Trophoblast cell (in vitro differentiated cells and primary cell): Measurements from ENCODE around the gene TMC8.

Experiments used
- DNase-seq, 2 donors: peaks; one replicate each; pipeline ENCODE4 v3.0.0-alpha.2; 2016
- H2AFZ ChIP-seq: 2 replicates; pipeline ENCODE4 v1.6.1; 2013; ENCODE audit warnings: low read length, moderate library complexity, mild to moderate bottlenecking; ENCODE audit not compliant: insufficient read depth, poor library complexity
- H2AK5ac ChIP-seq: 2 replicates; pipeline ENCODE4 v1.6.1; 2013; ENCODE audit warnings: mild to moderate bottlenecking, low read length
- H2BK120ac ChIP-seq: 2 replicates; pipeline ENCODE4 v1.6.1; 2013; ENCODE audit warnings: low read length, mild to moderate bottlenecking, moderate library complexity; ENCODE audit not compliant: insufficient read depth, poor library complexity
- H2BK12ac ChIP-seq: 2 replicates; pipeline ENCODE4 v1.6.1; 2013; ENCODE audit warnings: mild to moderate bottlenecking, low read length, moderate library complexity
- H2BK5ac ChIP-seq: 2 replicates; pipeline ENCODE4 v1.6.1; 2013; ENCODE audit warnings: low read length, low read depth, moderate library complexity, mild to moderate bottlenecking; ENCODE audit not compliant: poor library complexity
- H3K14ac ChIP-seq: 2 replicates; pipeline ENCODE4 v1.6.1; 2013; ENCODE audit warnings: mild to moderate bottlenecking, low read length
- H3K18ac ChIP-seq: 2 replicates; pipeline ENCODE4 v1.6.1; 2013; ENCODE audit warnings: mild to moderate bottlenecking, low read length
- H3K23ac ChIP-seq: 2 replicates; pipeline ENCODE4 v1.6.1; 2013; ENCODE audit warnings: low read length
- H3K27ac ChIP-seq: 2 replicates; pipeline ENCODE4 v1.5.1; 2013; ENCODE audit warnings: low read depth, mild to moderate bottlenecking, inconsistent platforms, low read length, moderate library complexity
- H3K27me3 ChIP-seq: 2 replicates; pipeline ENCODE4 v1.6.1; 2013; ENCODE audit warnings: inconsistent platforms, mild to moderate bottlenecking, low read length, moderate library complexity; ENCODE audit not compliant: insufficient read depth
- H3K36me3 ChIP-seq, 2 experiments: 1 replicate in 1 of 2; 2 replicates in 1 of 2; pipeline ENCODE4 v1.6.1; 2013; ENCODE audit warnings: low read length in 2 of 2, mild to moderate bottlenecking in 2 of 2, moderate library complexity in 1 of 2; ENCODE audit not compliant: insufficient read depth in 2 of 2, control insufficient read depth in 1 of 2
- H3K4ac ChIP-seq: 2 replicates; pipeline ENCODE4 v1.6.1; 2013; ENCODE audit warnings: low read depth, mild to moderate bottlenecking, low read length, moderate library complexity
- H3K4me1 ChIP-seq, 2 experiments: 1 replicate in 1 of 2; 2 replicates in 1 of 2; pipeline ENCODE4 v1.6.1; 2013; ENCODE audit warnings: low read length in 2 of 2, mild to moderate bottlenecking in 2 of 2, moderate library complexity in 1 of 2; ENCODE audit not compliant: insufficient read depth in 2 of 2, control insufficient read depth in 1 of 2
- H3K4me2 ChIP-seq: 2 replicates; pipeline ENCODE4 v1.6.1; 2013; ENCODE audit warnings: inconsistent platforms, mild to moderate bottlenecking, low read length, moderate library complexity
- H3K4me3 ChIP-seq: 2 replicates; pipeline ENCODE4 v1.5.1; 2013; ENCODE audit warnings: mild to moderate bottlenecking, low read depth, low read length, inconsistent platforms
- H3K79me1 ChIP-seq: one replicate; pipeline ENCODE4 v1.6.1; 2013; ENCODE audit warnings: low read length
- H3K79me2 ChIP-seq: 2 replicates; pipeline ENCODE4 v1.6.1; 2013; ENCODE audit warnings: low read length, mild to moderate bottlenecking; ENCODE audit not compliant: control insufficient read depth, insufficient read depth, poor library complexity
- H3K9ac ChIP-seq: 2 replicates; pipeline ENCODE4 v1.6.1; 2013; ENCODE audit warnings: mild to moderate bottlenecking, low read length
- H3K9me3 ChIP-seq: 2 replicates; pipeline ENCODE4 v1.6.1; 2013; ENCODE audit warnings: low read depth, mild to moderate bottlenecking, control low read depth, inconsistent platforms, low read length; ENCODE audit not compliant: insufficient read depth
- H4K12ac ChIP-seq: 2 replicates; pipeline ENCODE4 v1.6.1; 2013; ENCODE audit warnings: low read depth, mild to moderate bottlenecking, low read length, moderate library complexity
- H4K8ac ChIP-seq: 2 replicates; pipeline ENCODE4 v1.6.1; 2013; ENCODE audit warnings: low read depth, mild to moderate bottlenecking, low read length, moderate library complexity
- H4K91ac ChIP-seq: one replicate; pipeline ENCODE4 v1.6.1; 2013; ENCODE audit warnings: low read depth, mild to moderate bottlenecking, low read length, moderate library complexity
- WGBS: extraction: QIAGEN DNeasy Blood & Tissue Kit; methylation state at CpG from one replicate; pipeline ENCODE4 v1.1.7; 2013; ENCODE audit warnings: missing lambda C conversion rate; ENCODE audit not compliant: insufficient read length, insufficient coverage; ENCODE audit errors: extremely low coverage; 5-methylcytosine and 5-hydroxymethylcytosine counted together

The TMC8 gene

GRCh38 chr17:78120971-78121800 is 9.4 kb upstream of the TMC8 start:
- H3K4me1 ChIP-seq: no peaks in the 10 kb centered on the region
- peaks cover 2% of the 10 kb centered on the region for H3K9me3 ChIP-seq
- H2BK5ac ChIP-seq: no peak overlapping the region
- H2BK120ac ChIP-seq: no peak overlapping the region
- no peak overlapping the region for H3K18ac ChIP-seq
- no peak overlapping the region for H3K14ac ChIP-seq
- H3K4ac ChIP-seq: no peak overlapping the region
- no peaks in the 10 kb centered on the region for H3K27me3 ChIP-seq
- no peak overlapping the region for H2AFZ ChIP-seq
- WGBS: no CpG with 5 or more reads among the region's 35 CpGs
- no peak overlapping the region for H2BK12ac ChIP-seq
- H4K91ac ChIP-seq: no peak overlapping the region
- no peaks in the 10 kb centered on the region for H3K79me1 ChIP-seq
- H4K8ac ChIP-seq: no peak overlapping the region
- H3K79me2 ChIP-seq: no peaks in the 10 kb centered on the region
- H3K4me3 ChIP-seq: no peak overlapping the region
- no peak overlapping the region for H3K4me2 ChIP-seq
- H4K12ac ChIP-seq: no peak overlapping the region
- peaks cover 74 to 80% of the 10 kb centered on the region in 2 experiments for H3K36me3 ChIP-seq
- no peak for DNase-seq
- no peak overlapping the region for H3K27ac ChIP-seq
- no peak overlapping the region for H3K9ac ChIP-seq
- no peak overlapping the region for H2AK5ac ChIP-seq
- no peak overlapping the region for H3K23ac ChIP-seq

DNA sequence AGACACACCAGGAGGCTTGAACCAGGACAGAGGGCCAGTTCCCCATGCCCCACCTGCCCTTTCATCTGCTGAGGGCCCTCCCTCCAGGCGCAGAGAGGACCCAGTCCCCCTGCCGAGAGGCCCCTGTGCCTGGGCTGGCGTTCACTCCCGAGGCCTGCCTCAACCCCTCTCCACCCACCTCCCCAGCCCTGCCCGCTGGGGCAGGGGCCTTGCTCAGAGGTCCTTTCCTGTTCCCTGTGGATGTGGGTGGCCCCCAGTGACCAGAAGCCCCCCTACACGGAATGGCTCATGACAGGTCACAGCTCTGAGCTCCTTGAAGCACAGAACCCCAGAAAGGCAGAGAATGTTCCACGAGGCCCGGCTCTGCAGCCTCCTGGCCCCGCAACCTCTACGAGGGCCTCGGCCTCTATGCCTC is 8.8 kb upstream of the TMC8 start:
- WGBS: no CpG with 5 or more reads among the region's 11 CpGs

DNA sequence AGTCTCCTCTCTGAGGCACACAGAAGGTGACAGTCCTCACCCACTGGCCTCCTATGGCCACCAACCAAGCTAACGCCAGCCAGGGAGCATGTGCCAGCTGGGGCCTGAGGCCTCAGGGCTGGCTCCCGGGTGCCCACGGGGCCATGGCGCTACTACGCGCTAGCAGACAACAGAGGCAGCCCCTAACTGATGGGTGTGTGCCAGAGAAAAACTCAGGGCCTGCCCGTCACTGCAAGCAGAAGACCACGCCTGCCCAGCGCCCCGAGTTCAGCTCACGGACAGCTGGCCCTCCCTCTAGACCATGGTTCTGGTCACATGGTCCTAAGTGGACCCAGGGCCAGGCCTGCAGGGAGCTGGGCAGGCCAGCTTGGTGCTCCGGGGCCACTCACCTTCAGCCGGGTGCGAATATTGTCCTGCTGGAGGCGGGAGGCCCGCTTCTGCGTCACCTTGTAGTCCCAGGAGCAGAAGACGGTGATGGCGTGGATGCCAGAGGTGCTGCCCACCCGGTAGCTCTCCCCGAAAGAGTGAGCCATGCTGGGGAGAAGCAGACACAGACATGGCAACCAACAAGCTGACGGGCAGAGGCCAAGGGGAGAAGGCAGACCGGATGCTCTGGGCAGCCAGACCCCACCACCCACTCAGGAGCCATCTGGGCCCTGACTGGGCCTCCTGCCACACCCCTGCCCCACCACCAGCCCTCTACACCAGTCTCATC is 8.2 kb upstream of the TMC8 start:
- no peak for DNase-seq
- no peak overlapping the region for H3K4ac ChIP-seq
- H3K9me3 ChIP-seq: peaks cover 2% of the 10 kb centered on the region
- no peak overlapping the region for H2BK12ac ChIP-seq
- H2AFZ ChIP-seq: no peak overlapping the region
- no peak overlapping the region for H3K27ac ChIP-seq
- no peak overlapping the region for H4K91ac ChIP-seq
- H3K23ac ChIP-seq: no peak overlapping the region
- H2BK120ac ChIP-seq: no peak overlapping the region
- H3K4me1 ChIP-seq: peaks cover 3 to 6% of the 10 kb centered on the region in 2 experiments
- H4K8ac ChIP-seq: no peak overlapping the region
- H3K9ac ChIP-seq: no peak overlapping the region
- no peaks in the 10 kb centered on the region for H3K27me3 ChIP-seq
- no peak overlapping the region for H2AK5ac ChIP-seq
- H3K4me3 ChIP-seq: no peak overlapping the region
- H3K14ac ChIP-seq: no peak overlapping the region
- peaks cover 4% of the 10 kb centered on the region for H3K79me1 ChIP-seq
- H4K12ac ChIP-seq: no peak overlapping the region
- H2BK5ac ChIP-seq: no peak overlapping the region
- peaks cover under 1% of the 10 kb centered on the region for H3K79me2 ChIP-seq
- no CpG with 5 or more reads among the region's 23 CpGs for WGBS
- no peak overlapping the region for H3K4me2 ChIP-seq
- no peak overlapping the region for H3K18ac ChIP-seq
- peaks cover 74 to 78% of the 10 kb centered on the region in 2 experiments for H3K36me3 ChIP-seq

More for the DNA sequence above, 8.8 kb upstream of the TMC8 start:
- H4K12ac ChIP-seq: no peak overlapping the region
- H3K14ac ChIP-seq: no peak overlapping the region
- peaks cover 77 to 83% of the 10 kb centered on the region in 2 experiments for H3K36me3 ChIP-seq
- H4K8ac ChIP-seq: no peak overlapping the region
- H3K4me3 ChIP-seq: no peak overlapping the region
- no peak overlapping the region for H2AK5ac ChIP-seq
- no peak overlapping the region for H2BK5ac ChIP-seq
- H3K9me3 ChIP-seq: peaks cover 2% of the 10 kb centered on the region
- no peak overlapping the region for H3K27ac ChIP-seq
- peaks cover 0 to 2% of the 10 kb centered on the region in 2 experiments for H3K4me1 ChIP-seq
- H3K4ac ChIP-seq: no peak overlapping the region
- no peaks in the 10 kb centered on the region for H3K79me2 ChIP-seq
- H4K91ac ChIP-seq: no peak overlapping the region
- H2AFZ ChIP-seq: no peak overlapping the region
- H3K9ac ChIP-seq: no peak overlapping the region
- no peaks in the 10 kb centered on the region for H3K79me1 ChIP-seq
- no peak overlapping the region for H2BK120ac ChIP-seq
- no peak overlapping the region for H3K18ac ChIP-seq
- no peaks in the 10 kb centered on the region for H3K27me3 ChIP-seq
- no peak overlapping the region for H3K4me2 ChIP-seq
- H2BK12ac ChIP-seq: no peak overlapping the region
- H3K23ac ChIP-seq: no peak overlapping the region
- DNase-seq: no peak

GRCh38 chr17:78122931-78123249 is 7.7 kb upstream of the TMC8 start:
- no peak overlapping the region for H2BK120ac ChIP-seq
- H3K79me2 ChIP-seq: peaks cover 6% of the 10 kb centered on the region
- no CpG with 5 or more reads among the region's 4 CpGs for WGBS

More at GRCh38 chr17:78122931-78123249, 7.7 kb upstream of the TMC8 start:
- H2AFZ ChIP-seq: no peak overlapping the region
- no peak overlapping the region for H2AK5ac ChIP-seq
- no peak overlapping the region for H3K4me2 ChIP-seq
- H3K27ac ChIP-seq: no peak overlapping the region
- no peak overlapping the region for H4K12ac ChIP-seq
- H3K9me3 ChIP-seq: peaks cover 2% of the 10 kb centered on the region
- no peak overlapping the region for H3K4ac ChIP-seq
- no peak overlapping the region for H2BK5ac ChIP-seq
- H4K8ac ChIP-seq: no peak overlapping the region
- H3K23ac ChIP-seq: no peak overlapping the region
- H3K27me3 ChIP-seq: no peaks in the 10 kb centered on the region
- no peak overlapping the region for H3K14ac ChIP-seq
- peaks cover 69 to 74% of the 10 kb centered on the region in 2 experiments for H3K36me3 ChIP-seq
- H3K4me1 ChIP-seq: peaks cover 3 to 6% of the 10 kb centered on the region in 2 experiments
- H3K9ac ChIP-seq: no peak overlapping the region
- H3K79me1 ChIP-seq: peaks cover 9% of the 10 kb centered on the region
- DNase-seq: no peak
- H4K91ac ChIP-seq: no peak overlapping the region
- H3K4me3 ChIP-seq: no peak overlapping the region
- no peak overlapping the region for H2BK12ac ChIP-seq
- H3K18ac ChIP-seq: no peak overlapping the region
